Panc1 (cell line): ENCODE results near the gene DIPK1B. TPM values are rescaled to one million over a fixed set of nuclear protein-coding genes. Genes with fewer than 3 reads are reported as not detected.

Source experiments
- ATAC-seq: fragments of 200-7000 bp; cut with Tn5 transposase; 2 replicates; pipeline ENCODE4 v1.9.1; 2020; ENCODE audit warnings: mild to moderate bottlenecking, moderate library complexity
- BruUV-seq: library from RNA; stranded (reverse); fragments of 400-500 nt; replicated peaks from 2 replicates; lab custom pipeline; 2021; lab: Mats Ljungman, UMichigan
- CTCF ChIA-PET: fragments of 300-600 bp; sonication (Branson Sonifier 250); formaldehyde crosslinking; loops from one replicate; lab custom pipeline; 2022; ENCODE audit warnings: antibody characterized with exemption; lab: Charles Lee
- POLR2A ChIA-PET: fragments of 300-600 bp; sonication (Branson Sonifier 250); formaldehyde crosslinking; loops from one replicate; lab custom pipeline; 2022; ENCODE audit warnings: antibody characterized with exemption; lab: Charles Lee
- DNase-seq: peaks from one replicate; pipeline ENCODE4 v3.0.0-alpha.2; 2010; ENCODE audit warnings: low read depth, low spot score
- H3K27ac ChIP-seq: 2 replicates; pipeline ENCODE4 v1.5.1; 2011; ENCODE audit warnings: mild to moderate bottlenecking, low read length, inconsistent platforms
- H3K27me3 ChIP-seq: fragments of 200-500 bp; sonication (Bioruptor generic); 2 replicates; pipeline ENCODE4 v1.6.0; 2014; ENCODE audit warnings: low read length, inconsistent platforms; ENCODE audit not compliant: control insufficient read depth, insufficient read depth
- H3K36me3 ChIP-seq: fragments of 200-500 bp; sonication (Bioruptor generic); 2 replicates; pipeline ENCODE4 v1.5.1; 2014; ENCODE audit warnings: inconsistent platforms, mild to moderate bottlenecking, low read length, moderate library complexity; ENCODE audit not compliant: control insufficient read depth, insufficient read depth
- H3K4me1 ChIP-seq: 2 replicates; pipeline ENCODE4 v1.5.1; 2011; ENCODE audit warnings: inconsistent platforms, mild to moderate bottlenecking, low read length, moderate library complexity; ENCODE audit not compliant: control insufficient read depth, insufficient read depth
- H3K4me3 ChIP-seq, 2 experiments: 2 replicates each; pipeline ENCODE4 v1.5.1; 2011 to 2012; ENCODE audit warnings: low read depth in 2 of 2, low read length in 2 of 2, mild to moderate bottlenecking in 2 of 2, inconsistent platforms in 1 of 2, moderate library complexity in 1 of 2
- H3K9me3 ChIP-seq: fragments of 200-500 bp; sonication (Bioruptor generic); 2 replicates; pipeline ENCODE4 v1.5.1; 2014; ENCODE audit warnings: low read depth, mild to moderate bottlenecking, inconsistent platforms, low read length, moderate library complexity; ENCODE audit not compliant: control insufficient read depth, insufficient read depth
- POLR2AphosphoS5 ChIP-seq: IDR thresholded peaks from 2 replicates; pipeline ENCODE4 v1.6.1; 2012; ENCODE audit warnings: mild to moderate bottlenecking, low read depth, low read length, moderate library complexity
- REST ChIP-seq, 2 experiments: IDR thresholded peaks; 2 replicates each; pipeline ENCODE4 v1.6.1; 2011 to 2012; ENCODE audit warnings: low read depth in 2 of 2, control low read depth in 1 of 2, low read length in 1 of 2, mild to moderate bottlenecking in 1 of 2, moderate library complexity in 1 of 2; ENCODE audit not compliant: insufficient read depth in 1 of 2
- SIN3A ChIP-seq: IDR thresholded peaks from 2 replicates; pipeline ENCODE4 v1.6.1; 2012; ENCODE audit warnings: low read depth, mild to moderate bottlenecking, low read length, moderate library complexity, borderline replicate concordance; ENCODE audit not compliant: insufficient read depth
- TCF7L2 ChIP-seq: IDR thresholded peaks from 2 replicates; pipeline ENCODE4 v1.6.1; 2011; ENCODE audit warnings: mild to moderate bottlenecking, low read depth, low read length, inconsistent platforms
- in situ Hi-C: cut with HindIII; loops from 2 replicates; pipeline ENCODE4 v1.10.0; 2016; ENCODE audit warnings: low sequenced_read_pairs, low pct_unique_long_range_greater_than_20kb
- intact Hi-C: fragments of 100-400 bp; cut with micrococcal nuclease; formaldehyde crosslinking; loops from one replicate; pipeline ENCODE4 v1.10.0; 2022; ENCODE audit not compliant: unreplicated experiment
- total RNA-seq: library from RNA; stranded (reverse); gene quantifications from one replicate; pipeline ENCODE4 v1.2.1, GENCODE V29; 2021; ENCODE audit not compliant: unreplicated experiment
- TF ChIP-seq, protein P1 (sequence below): fragments of 450-650 bp; IDR thresholded peaks from 2 replicates; pipeline ENCODE4 v1.5.1; 2017; ENCODE audit warnings: mild to moderate bottlenecking

DIPK1B gene
- total RNA-seq, 1 experiment from 2014 or later = 10.6 TPM

DNA sequence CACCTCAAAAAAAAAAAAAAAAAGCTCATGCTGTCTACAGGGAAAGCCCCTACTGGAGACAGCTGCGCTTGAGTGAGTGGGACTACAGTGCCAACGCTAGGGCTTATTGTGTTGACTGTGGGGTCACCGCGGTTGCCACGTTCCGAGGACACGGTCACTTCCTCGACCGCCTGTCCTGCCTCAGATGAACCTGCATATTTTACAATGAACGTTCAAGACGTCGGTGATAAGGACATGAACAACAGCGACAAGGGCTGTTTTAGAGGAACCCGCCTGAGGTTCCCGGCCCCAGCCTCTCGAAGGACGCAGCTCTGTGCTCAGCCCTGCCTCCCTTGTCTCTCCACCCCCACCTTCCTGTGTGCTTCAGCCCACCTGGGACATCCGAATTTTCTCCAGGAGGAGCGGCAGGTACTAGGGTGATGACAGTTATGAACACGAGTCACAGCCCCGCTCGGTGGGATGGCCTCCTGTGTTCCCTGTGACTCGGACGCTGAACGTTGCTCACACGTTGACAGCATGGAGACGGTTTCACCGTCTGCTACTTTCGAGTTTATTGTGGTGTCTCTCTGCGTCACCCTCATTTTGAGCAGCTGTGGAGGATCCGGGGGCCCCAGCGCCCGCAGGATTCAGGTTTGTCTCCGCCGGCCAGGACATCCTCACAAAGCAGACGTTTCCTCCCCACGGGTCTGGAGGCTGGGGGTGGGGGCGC lies 11.3 kb upstream of the DIPK1B start:
- no peaks in the 10 kb centered on the region for H3K36me3 ChIP-seq
- intact Hi-C loops = no loop called here
- ChIA-PET CTCF (no interaction called here), POLR2A (no interaction called here)
- ATAC-seq (no peak), DNase-seq (no peak)
- in situ Hi-C loops = no loop called here
- no peaks in the 10 kb centered on the region for H3K9me3 ChIP-seq
- BruUV-seq = no TSS peak
- H3K27ac ChIP-seq = no peak overlapping the region
- TF ChIP-seq REST (IDR thresholded peaks at IDR 0.05; ENCODE audit: insufficient read depth in 1 of 2, low read depth in 2 of 2, low read length in 1 of 2) = no peak
- TF ChIP-seq SIN3A = no peak
- TF ChIP-seq TCF7L2 = no peak
- TF ChIP-seq POLR2AphosphoS5 = no peak
- TF ChIP-seq, protein P1, sequence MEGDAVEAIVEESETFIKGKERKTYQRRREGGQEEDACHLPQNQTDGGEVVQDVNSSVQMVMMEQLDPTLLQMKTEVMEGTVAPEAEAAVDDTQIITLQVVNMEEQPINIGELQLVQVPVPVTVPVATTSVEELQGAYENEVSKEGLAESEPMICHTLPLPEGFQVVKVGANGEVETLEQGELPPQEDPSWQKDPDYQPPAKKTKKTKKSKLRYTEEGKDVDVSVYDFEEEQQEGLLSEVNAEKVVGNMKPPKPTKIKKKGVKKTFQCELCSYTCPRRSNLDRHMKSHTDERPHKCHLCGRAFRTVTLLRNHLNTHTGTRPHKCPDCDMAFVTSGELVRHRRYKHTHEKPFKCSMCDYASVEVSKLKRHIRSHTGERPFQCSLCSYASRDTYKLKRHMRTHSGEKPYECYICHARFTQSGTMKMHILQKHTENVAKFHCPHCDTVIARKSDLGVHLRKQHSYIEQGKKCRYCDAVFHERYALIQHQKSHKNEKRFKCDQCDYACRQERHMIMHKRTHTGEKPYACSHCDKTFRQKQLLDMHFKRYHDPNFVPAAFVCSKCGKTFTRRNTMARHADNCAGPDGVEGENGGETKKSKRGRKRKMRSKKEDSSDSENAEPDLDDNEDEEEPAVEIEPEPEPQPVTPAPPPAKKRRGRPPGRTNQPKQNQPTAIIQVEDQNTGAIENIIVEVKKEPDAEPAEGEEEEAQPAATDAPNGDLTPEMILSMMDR = no peak
- peaks cover 9% of the 10 kb centered on the region for H3K4me1 ChIP-seq
- H3K4me3 ChIP-seq = no peak overlapping the region
- no peaks in the 10 kb centered on the region for H3K27me3 ChIP-seq

GRCh38 chr9:136701668-136702053 lies 10.7 kb upstream of the DIPK1B start:
- Histone ChIP-seq H3K9me3 (no peaks in the 10 kb centered on the region), H3K4me1 (peaks cover 5% of the 10 kb centered on the region), H3K36me3 (no peaks in the 10 kb centered on the region), H3K27ac (no peak overlapping the region), H3K27me3 (no peaks in the 10 kb centered on the region), H3K4me3 (no peak overlapping the region)
- POLR2A ChIA-PET = interaction anchor here (0.6 to 0.7 kb wide), 2 partner anchors 43 to 369 kb away, joined by 3 to 8 read pairs; partner anchors contain the start of gene SAPCD2
- TF ChIP-seq REST (IDR thresholded peaks at IDR 0.05; ENCODE audit: insufficient read depth in 1 of 2, low read depth in 2 of 2, low read length in 1 of 2) (no peak), SIN3A (no peak), TCF7L2 (no peak), POLR2AphosphoS5 (no peak)
- TF ChIP-seq, protein P1 = no peak
- in situ Hi-C loops = no loop called here
- CTCF ChIA-PET = interaction anchor here (0.7 kb wide), 1 partner anchor 263 kb away, joined by 5 read pairs; no protein-coding TSS in a partner anchor
- intact Hi-C loops = no loop called here
- no TSS peak for BruUV-seq
- ATAC-seq = no peak
- no peak for DNase-seq
